ENCODE measurements around the gene UPF2. TPM values are rescaled to one million over a fixed set of nuclear protein-coding genes. Genes with fewer than 3 reads are reported as not detected.

UPF2 gene
- total and polyA plus RNA-seq, 2 of the 13 experiments (the other 11 are each of a cell fraction or from before 2014, with no cell fraction given): 6.2 to 14.5 TPM

DNA sequence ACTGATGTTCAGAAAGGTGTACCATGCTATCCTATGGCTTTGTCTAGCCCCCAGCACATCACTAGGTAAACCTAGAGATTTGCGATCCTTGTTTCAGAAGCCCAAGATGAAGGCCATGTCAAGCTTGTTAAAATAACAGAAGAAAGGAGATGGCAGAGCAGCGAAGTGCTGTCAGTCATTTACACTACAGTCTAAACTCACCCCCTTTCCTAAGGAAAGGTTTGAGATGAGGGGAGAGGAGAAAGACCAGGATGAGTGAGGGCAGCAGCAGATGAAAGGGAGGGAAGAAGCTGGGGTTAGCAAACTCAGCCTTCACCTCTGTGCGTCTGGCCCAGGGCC is 144.6 kb downstream of the UPF2 start (continued):
- TF ChIP-seq, protein P1, sequence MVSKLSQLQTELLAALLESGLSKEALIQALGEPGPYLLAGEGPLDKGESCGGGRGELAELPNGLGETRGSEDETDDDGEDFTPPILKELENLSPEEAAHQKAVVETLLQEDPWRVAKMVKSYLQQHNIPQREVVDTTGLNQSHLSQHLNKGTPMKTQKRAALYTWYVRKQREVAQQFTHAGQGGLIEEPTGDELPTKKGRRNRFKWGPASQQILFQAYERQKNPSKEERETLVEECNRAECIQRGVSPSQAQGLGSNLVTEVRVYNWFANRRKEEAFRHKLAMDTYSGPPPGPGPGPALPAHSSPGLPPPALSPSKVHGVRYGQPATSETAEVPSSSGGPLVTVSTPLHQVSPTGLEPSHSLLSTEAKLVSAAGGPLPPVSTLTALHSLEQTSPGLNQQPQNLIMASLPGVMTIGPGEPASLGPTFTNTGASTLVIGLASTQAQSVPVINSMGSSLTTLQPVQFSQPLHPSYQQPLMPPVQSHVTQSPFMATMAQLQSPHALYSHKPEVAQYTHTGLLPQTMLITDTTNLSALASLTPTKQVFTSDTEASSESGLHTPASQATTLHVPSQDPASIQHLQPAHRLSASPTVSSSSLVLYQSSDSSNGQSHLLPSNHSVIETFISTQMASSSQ (IDR thresholded peaks at IDR 0.05; ENCODE audit: low read depth): no peak
- TF ChIP-seq, protein P1 (CRISPR knock-in tag; IDR thresholded peaks at IDR 0.05; ENCODE audit: borderline replicate concordance): peak; percentile 42; the same call in 1 of the 2 replicates
- TF ChIP-seq FOSL2 (CRISPR knock-in tag; IDR thresholded peaks at IDR 0.05): no peak
- no peak for TF ChIP-seq REPIN1 (CRISPR knock-in tag; IDR thresholded peaks at IDR 0.05; ENCODE audit: borderline replicate concordance, low read depth)
- peak; percentile 67; the same call in 1 of the 2 replicates for TF ChIP-seq NFIC (IDR thresholded peaks at IDR 0.05; ENCODE audit: low read length)
- TF ChIP-seq, protein P2, sequence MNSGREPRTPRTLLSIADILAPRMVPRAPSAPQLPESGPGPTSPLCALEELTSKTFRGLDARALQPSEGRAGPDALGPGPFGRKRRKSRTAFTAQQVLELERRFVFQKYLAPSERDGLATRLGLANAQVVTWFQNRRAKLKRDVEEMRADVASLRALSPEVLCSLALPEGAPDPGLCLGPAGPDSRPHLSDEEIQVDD (CRISPR knock-in tag; IDR thresholded peaks at IDR 0.05; ENCODE audit: borderline replicate concordance): no peak
- 0 out of 2 replicates have a peak, but pooled peaks have one; percentile 6 for TF ChIP-seq ELF1 (CRISPR knock-in tag; IDR thresholded peaks at IDR 0.05)

DNA sequence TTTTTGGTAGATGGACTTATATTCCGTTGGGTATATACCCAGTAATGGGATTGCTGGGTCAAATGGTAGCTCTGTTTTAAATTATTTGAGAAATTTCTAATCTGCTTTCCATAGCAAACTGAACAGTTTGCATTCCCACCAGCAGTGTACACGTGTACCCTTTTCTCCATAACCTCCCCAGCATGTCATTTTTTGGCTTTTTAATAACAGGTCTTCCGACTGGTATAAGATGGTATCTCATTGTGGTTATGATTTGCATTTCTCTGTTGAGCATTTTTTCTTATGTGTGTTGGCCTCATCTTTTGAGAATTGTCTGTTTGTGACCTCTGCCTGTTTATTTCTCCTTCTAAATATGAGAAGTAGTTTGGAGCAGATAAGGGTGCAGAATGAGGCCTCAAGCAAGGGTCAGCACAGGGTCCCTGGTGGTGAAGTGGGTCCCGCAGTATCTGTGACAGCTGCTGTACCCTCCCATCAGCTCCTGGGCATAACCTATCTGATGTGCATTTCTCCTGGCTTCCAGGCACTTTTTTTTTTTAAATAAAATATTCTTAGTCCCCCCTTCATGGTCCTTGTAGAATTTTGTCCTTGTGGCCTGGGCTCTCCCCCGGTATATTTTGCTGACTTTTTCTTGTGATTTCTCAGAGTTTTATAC is 145.9 kb downstream of the UPF2 start:
- in situ Hi-C loops (cut with HindIII; ENCODE audit: extremely low pct_ligation_motif_present, low pct_unique_long_range_greater_than_20kb): no loop called here
- no peak overlapping the region for H3K4me2 ChIP-seq (ENCODE audit: low read depth, low read length)
- intact Hi-C loops (cut with micrococcal nuclease; ENCODE audit: unreplicated experiment): no loop called here
- no peak overlapping the region for H3K9ac ChIP-seq (ENCODE audit: insufficient read depth, low read depth, low read length)
- no peaks in the 10 kb centered on the region for H3K79me2 ChIP-seq (ENCODE audit: insufficient read depth, low read length)
- peaks cover 39% of the 10 kb centered on the region for H3K4me1 ChIP-seq (ENCODE audit: insufficient read depth, low read length)
- WGBS (ENCODE audit: low lambda C conversion rate): 71% methylated on average over 5 of the region's 5 CpGs
- no peaks in the 10 kb centered on the region for H3K27me3 ChIP-seq (ENCODE audit: control insufficient read depth in 1 of 2, insufficient read depth in 2 of 2, low read length in 2 of 2)
- H3K36me3 ChIP-seq (replicated peaks in 1 of 2; ENCODE audit: control insufficient read depth in 1 of 2, insufficient read depth in 2 of 2, low read length in 2 of 2): no peaks in the 10 kb centered on the region
- no peak for FAIRE-seq
- ChIA-PET POLR2A (interaction anchor here (0.8 to 1.0 kb wide), 2 partner anchors 21 to 22 kb away, joined by 3 read pairs; no protein-coding TSS in a partner anchor), CTCF (ENCODE audit: low intra/inter-chr PET ratio, low total read pairs) (no interaction called here)
- TF ChIP-seq, protein P3, sequence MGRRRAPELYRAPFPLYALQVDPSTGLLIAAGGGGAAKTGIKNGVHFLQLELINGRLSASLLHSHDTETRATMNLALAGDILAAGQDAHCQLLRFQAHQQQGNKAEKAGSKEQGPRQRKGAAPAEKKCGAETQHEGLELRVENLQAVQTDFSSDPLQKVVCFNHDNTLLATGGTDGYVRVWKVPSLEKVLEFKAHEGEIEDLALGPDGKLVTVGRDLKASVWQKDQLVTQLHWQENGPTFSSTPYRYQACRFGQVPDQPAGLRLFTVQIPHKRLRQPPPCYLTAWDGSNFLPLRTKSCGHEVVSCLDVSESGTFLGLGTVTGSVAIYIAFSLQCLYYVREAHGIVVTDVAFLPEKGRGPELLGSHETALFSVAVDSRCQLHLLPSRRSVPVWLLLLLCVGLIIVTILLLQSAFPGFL (CRISPR knock-in tag; IDR thresholded peaks at IDR 0.05): no peak
- TF ChIP-seq REPIN1 (CRISPR knock-in tag; IDR thresholded peaks at IDR 0.05; ENCODE audit: borderline replicate concordance, low read depth): no peak
- TF ChIP-seq ZSCAN31 (CRISPR knock-in tag; IDR thresholded peaks at IDR 0.05; ENCODE audit: low read depth): no peak
- TF ChIP-seq RXRA (CRISPR knock-in tag; IDR thresholded peaks at IDR 0.05): no peak
- TF ChIP-seq TCF7 (IDR thresholded peaks at IDR 0.05; ENCODE audit: low read depth): no peak
- no peak for TF ChIP-seq ZNF670 (CRISPR knock-in tag; IDR thresholded peaks at IDR 0.05; ENCODE audit: borderline replicate concordance)
- TF ChIP-seq ZNF234 (CRISPR knock-in tag; conservative IDR thresholded peaks at IDR 0.05): no peak
- no peak for DNase-seq (ENCODE audit: low spot score)
- no peak overlapping the region for H2AFZ ChIP-seq (ENCODE audit: low read length)
- no peak overlapping the region for H3K27ac ChIP-seq (ENCODE audit: extremely low read length, insufficient read depth, low read length)
- ATAC-seq: no peak
- no TSS peak for BruUV-seq (replicated peaks)
- no peaks in the 10 kb centered on the region for H3K9me3 ChIP-seq (ENCODE audit: low read length)
- H3K4me3 ChIP-seq (replicated peaks in 1 of 3; ENCODE audit: insufficient read depth in 1 of 3, low read depth in 2 of 3, low read length in 3 of 3): no peak overlapping the region
- H4K20me1 ChIP-seq (ENCODE audit: insufficient read depth, low read length): no peaks in the 10 kb centered on the region
